Activated T-helper 1 cell treated with anti-CD3 and anti-CD28 coated beads, Interleukin-12 subunit alpha, Interleukin-12 subunit beta, Interleukin-2, Interleukin-4 antibody, amounts not matched to agents 30 ng/mL and 10 ng/mL and 1 ng/mL, durations not matched to agents 14 hours and 24 hours and 36 hours (primary cell): ENCODE measurements around the gene ZBTB1. TPM values are rescaled to one million over a fixed set of nuclear protein-coding genes. Genes with fewer than 3 reads are reported as not detected.
"Not testable (repeated sequence)": the region's sequence is repeated elsewhere in the genome, so short reads cannot be mapped to it uniquely, and the experiment has no call there.

Source experiments
- DNase-seq: peaks from one replicate; pipeline ENCODE4 v3.0.0; 2021; ENCODE audit warnings: low spot score
- H3K27ac Mint-ChIP-seq: one replicate; pipeline ENCODE4 v1.8.0; 2021; ENCODE audit warnings: mild to moderate bottlenecking, mixed read lengths
- H3K27me3 Mint-ChIP-seq: one replicate; pipeline ENCODE4 v1.8.0; 2022; ENCODE audit warnings: mild to moderate bottlenecking, moderate library complexity, mixed read lengths; ENCODE audit not compliant: insufficient read depth
- H3K36me3 Mint-ChIP-seq: one replicate; pipeline ENCODE4 v1.8.0; 2021; ENCODE audit warnings: low read depth, mixed read lengths
- H3K4me1 Mint-ChIP-seq: one replicate; pipeline ENCODE4 v1.8.0; 2021; ENCODE audit warnings: low read depth, mixed read lengths
- H3K4me3 Mint-ChIP-seq: one replicate; pipeline ENCODE4 v1.8.0; 2021; ENCODE audit warnings: mild to moderate bottlenecking, moderate library complexity, mixed read lengths
- H3K9me3 Mint-ChIP-seq: one replicate; pipeline ENCODE4 v1.8.0; 2021; ENCODE audit warnings: mixed read lengths
- intact Hi-C: fragments of 100-400 bp; cut with micrococcal nuclease; formaldehyde crosslinking; loops from one replicate; pipeline ENCODE4 v1.15.1; 2024
- total RNA-seq: library from RNA; stranded (reverse); gene quantifications from 2 replicates; pipeline ENCODE4 v1.2.3, GENCODE V29; 2022

ZBTB1 gene
- total RNA-seq, 1 donor from 2014 or later = 41.2 TPM

DNA sequence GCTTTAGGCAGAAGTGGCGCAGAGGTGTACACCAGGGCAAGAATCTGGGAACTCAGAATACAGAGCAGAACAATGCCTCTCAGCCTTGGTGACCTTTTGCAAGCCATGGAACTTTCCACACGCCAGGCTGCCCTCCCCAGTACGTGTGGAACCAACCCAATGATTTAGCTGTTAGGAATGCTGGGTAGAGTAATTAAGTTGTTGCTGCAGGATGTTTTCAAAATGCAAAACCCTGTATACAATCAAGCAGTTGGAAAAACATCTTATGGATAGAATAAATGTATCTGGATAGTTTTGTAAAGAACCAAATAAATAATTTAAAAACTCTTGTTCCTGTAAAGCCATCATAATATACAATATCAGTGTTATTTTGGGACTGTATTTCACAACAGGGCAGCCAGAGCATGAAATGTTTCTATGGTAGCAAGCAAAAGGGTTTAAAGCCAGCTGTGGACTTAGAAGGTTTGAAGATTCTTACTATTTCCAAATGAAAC, 64.6 kb downstream of the ZBTB1 start:
- intact Hi-C loops = no loop called here
- H3K9me3 Mint-ChIP-seq = no peaks in the 10 kb centered on the region
- no peak for DNase-seq
- no peaks in the 10 kb centered on the region for H3K36me3 Mint-ChIP-seq
- H3K4me1 Mint-ChIP-seq = no peaks in the 10 kb centered on the region
- H3K27ac Mint-ChIP-seq = no peak overlapping the region
- no peak overlapping the region for H3K4me3 Mint-ChIP-seq
- H3K27me3 Mint-ChIP-seq = peaks cover 18% of the 10 kb centered on the region

DNA sequence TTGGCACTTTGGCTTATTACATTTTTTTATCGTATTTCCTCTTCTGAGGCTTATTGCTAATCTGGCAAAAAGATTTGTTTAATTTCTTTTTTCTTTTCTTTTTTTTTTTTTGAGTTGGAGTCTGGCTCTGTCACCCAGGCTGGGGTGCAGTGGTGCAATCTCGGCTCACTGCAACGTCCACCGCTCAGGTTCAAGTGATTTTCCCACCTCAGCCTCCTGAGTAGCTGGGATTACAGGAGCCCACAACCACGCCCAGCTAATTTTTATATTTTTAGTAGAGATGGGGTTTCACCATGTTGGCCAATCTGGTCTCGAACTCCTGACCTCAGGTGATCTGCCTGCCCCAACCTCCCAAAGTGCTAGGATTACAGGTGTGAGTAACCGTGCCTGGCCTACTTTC, 65.1 kb downstream of the ZBTB1 start:
- H3K4me1 Mint-ChIP-seq, H3K27ac Mint-ChIP-seq, H3K4me3 Mint-ChIP-seq, H3K9me3 Mint-ChIP-seq, intact Hi-C loops, DNase-seq, H3K36me3 Mint-ChIP-seq: not testable (repeated sequence)
- H3K27me3 Mint-ChIP-seq = peaks cover 15% of the 10 kb centered on the region

DNA sequence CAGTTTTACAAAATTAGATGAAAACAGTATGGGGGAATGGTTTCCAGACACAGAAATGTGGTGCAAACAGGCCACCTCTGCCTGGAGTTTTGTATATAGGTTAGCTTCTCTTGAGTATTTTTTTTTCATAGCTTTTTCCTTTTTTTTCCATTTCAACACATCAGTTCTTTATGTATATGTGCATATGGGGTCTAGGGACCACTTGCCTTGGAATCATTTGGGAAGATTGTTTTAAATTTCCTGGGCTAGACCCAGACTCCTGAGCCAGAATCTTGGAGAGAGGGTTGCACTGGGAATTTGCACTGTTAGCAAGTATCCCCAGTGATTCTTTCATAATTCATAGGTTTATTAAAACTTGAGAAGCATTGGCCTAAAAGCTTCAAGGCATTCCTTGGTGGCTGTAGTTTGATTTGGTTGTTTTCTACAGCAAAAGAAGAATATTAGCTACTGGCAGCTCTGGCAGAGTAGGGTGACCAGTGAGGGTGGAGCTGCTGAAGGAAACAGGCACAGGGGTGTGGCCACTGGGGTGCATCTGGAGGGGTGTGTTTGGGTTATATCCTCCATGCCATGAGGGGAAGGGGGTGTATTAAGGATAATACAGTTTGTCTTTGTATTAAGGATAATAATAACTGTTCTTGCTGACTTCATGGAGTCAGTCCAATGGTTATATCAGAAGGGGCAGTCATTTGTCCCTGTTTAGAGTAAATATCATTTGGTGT, 68.0 kb downstream of the ZBTB1 start:
- intact Hi-C loops = no loop called here
- H3K4me3 Mint-ChIP-seq = no peak overlapping the region
- H3K27me3 Mint-ChIP-seq = peaks cover 10% of the 10 kb centered on the region
- no peak for DNase-seq
- H3K36me3 Mint-ChIP-seq = no peaks in the 10 kb centered on the region
- no peak overlapping the region for H3K27ac Mint-ChIP-seq
- no peaks in the 10 kb centered on the region for H3K9me3 Mint-ChIP-seq
- no peaks in the 10 kb centered on the region for H3K4me1 Mint-ChIP-seq

DNA sequence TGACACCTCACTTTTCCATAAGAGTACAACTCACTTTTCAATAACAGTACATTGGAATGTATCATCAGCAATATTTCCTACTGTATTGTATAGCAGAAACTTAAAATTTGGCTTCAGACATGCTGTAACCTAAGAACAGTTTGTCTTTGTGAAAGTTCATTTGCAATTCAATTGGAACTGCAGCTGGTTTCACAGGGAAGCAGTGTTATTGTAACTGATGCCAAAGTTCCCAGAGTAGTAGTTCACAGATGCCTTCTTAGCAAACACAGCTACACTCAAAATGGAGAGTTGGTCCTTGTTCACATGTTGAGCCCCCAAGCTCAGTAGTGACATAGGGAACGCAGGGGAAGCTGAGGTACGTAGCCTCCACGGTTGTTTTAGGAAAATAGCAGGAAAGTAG, 68.5 kb downstream of the ZBTB1 start:
- H3K9me3 Mint-ChIP-seq = no peaks in the 10 kb centered on the region
- DNase-seq = no peak
- intact Hi-C loops = no loop called here
- no peaks in the 10 kb centered on the region for H3K4me1 Mint-ChIP-seq
- no peaks in the 10 kb centered on the region for H3K36me3 Mint-ChIP-seq
- no peak overlapping the region for H3K4me3 Mint-ChIP-seq
- H3K27me3 Mint-ChIP-seq = peaks cover 10% of the 10 kb centered on the region
- H3K27ac Mint-ChIP-seq = no peak overlapping the region

Other genes with a start within 250 kb of the ZBTB1 start
- gene ESR2, start 210.4 kb upstream of the ZBTB1 start, total RNA-seq = 0.10 and 0.15 TPM in 2 replicates
- 241 and 244 TPM in 2 replicates for gene MTHFD1, start 116.4 kb upstream of the ZBTB1 start, total RNA-seq
- 1.1 and 1.5 TPM in 2 replicates for gene AKAP5, start 39.3 kb upstream of the ZBTB1 start, total RNA-seq
- gene ZBTB25, start 932 bp upstream of the ZBTB1 start, total RNA-seq = 18.6 and 19.6 TPM in 2 replicates
- gene HSPA2, start 36.0 kb downstream of the ZBTB1 start, total RNA-seq = 11.2 and 11.6 TPM in 2 replicates
- not detected in 2 replicates for gene PPP1R36, start 45.2 kb downstream of the ZBTB1 start, total RNA-seq
- gene PLEKHG3, start 199.7 kb downstream of the ZBTB1 start, total RNA-seq = 5.5 and 6.2 TPM in 2 replicates